NCI-H2196 (cell line): ENCODE measurements around the gene PCDHA10.

Experiments used
- DNase-seq: peaks from one replicate; lab custom pipeline; 2025; ENCODE audit not compliant: unreplicated experiment; lab: John Stamatoyannopoulos, UW

The PCDHA10 gene

DNA sequence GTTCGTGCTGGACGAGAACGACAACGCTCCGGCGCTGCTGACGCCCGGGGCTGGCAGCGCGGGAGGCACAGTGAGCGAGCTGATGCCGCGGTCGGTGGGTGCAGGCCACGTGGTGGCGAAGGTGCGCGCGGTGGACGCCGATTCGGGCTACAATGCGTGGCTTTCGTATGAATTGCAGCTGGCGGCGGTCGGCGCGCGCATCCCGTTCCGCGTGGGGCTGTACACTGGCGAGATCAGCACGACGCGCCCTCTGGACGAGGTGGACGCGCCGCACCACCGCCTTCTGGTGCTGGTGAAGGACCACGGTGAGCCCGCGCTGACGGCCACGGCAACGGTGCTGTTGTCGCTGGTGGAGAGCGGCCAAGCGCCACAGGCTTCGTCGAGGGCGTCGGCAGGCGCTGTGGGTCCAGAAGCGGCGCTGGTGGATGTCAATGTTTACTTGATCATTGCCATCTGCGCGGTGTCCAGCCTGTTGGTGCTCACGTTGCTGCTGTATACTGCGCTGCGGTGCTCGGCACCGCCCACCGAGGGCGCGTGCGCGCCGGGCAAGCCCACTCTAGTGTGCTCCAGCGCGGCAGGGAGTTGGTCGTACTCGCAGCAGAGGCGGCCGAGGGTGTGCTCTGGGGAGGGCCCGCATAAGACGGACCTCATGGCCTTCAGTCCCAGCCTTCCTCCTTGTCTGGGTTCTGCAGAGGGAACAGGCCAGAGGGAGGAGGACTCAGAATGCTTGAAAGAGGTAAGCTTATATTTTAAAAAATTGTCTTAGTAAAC, 28.4 kb downstream of the PCDHA10 start:
- DNase-seq, result no peak

DNA sequence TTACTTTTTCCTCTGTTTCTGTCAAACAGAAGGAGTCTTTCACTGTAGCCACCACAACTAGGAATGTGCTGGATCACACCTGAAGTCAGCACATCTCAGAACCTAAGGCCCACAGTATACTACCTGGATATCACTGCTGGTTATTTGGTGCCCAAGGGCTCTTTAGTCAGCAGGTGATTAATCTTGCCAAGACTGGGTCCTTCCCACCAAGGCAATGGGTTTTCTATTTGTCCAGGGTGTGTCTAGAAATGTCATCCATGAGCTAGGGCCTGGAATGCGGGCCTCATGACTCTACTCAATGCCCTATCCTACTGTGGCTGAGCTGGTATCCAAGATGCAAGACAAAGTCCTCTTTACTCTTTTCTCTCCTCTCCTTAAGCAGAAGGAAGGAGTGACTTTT, 60.6 kb downstream of the PCDHA10 start:
- DNase-seq, result no peak
